Lower lobe of right lung (tissue), 2 donors: ENCODE data around the gene CDC42BPB. TPM values are rescaled to one million over a fixed set of nuclear protein-coding genes. Genes with fewer than 3 reads are reported as not detected.

Experiments
- ATAC-seq, 2 donors: fragments of 200-7000 bp; cut with Tn5 transposase; one replicate each; pipeline ENCODE4 v1.9.1; 2020 to 2022; ENCODE audit warnings: mild to moderate bottlenecking in 2 of 2, moderate library complexity in 2 of 2
- DNase-seq: peaks from one replicate; pipeline ENCODE4 v3.0.0-alpha.2; 2020
- H3K27ac ChIP-seq: fragments of 200-600 bp; one replicate; pipeline ENCODE4 v1.8.0; 2022
- H3K27me3 ChIP-seq: fragments of 200-600 bp; one replicate; pipeline ENCODE4 v1.8.0; 2022; ENCODE audit warnings: low read depth
- H3K36me3 ChIP-seq: fragments of 200-600 bp; one replicate; pipeline ENCODE4 v1.8.0; 2022; ENCODE audit warnings: mild to moderate bottlenecking
- H3K4me1 ChIP-seq: fragments of 200-600 bp; one replicate; pipeline ENCODE4 v1.8.0; 2022
- H3K4me3 ChIP-seq: fragments of 200-600 bp; one replicate; pipeline ENCODE4 v1.8.0; 2022; ENCODE audit warnings: mild to moderate bottlenecking
- H3K9me3 ChIP-seq: fragments of 200-600 bp; one replicate; pipeline ENCODE4 v1.8.0; 2022
- CTCF ChIP-seq: fragments of 200-600 bp; IDR thresholded peaks from one replicate; pipeline ENCODE4 v1.8.0; 2022; ENCODE audit warnings: antibody characterized with exemption, mild to moderate bottlenecking
- intact Hi-C: fragments of 100-400 bp; cut with DNase I; formaldehyde crosslinking; loops from one replicate; pipeline ENCODE4 v1.11.0; 2022
- total RNA-seq: library from RNA; stranded (reverse); fragmentation: NEBNext Ultra II Directional; extraction: Animal tissue kit (Norgen Biotek cat#: 25700); gene quantifications from one replicate; pipeline ENCODE4 v1.2.1, GENCODE V29; 2021
- donor health status: DM: no; HTN: yes; CAD: no; lungs with severe emphysema.

The CDC42BPB gene
- total RNA-seq, 1 donor from 2014 or later = 114 TPM

DNA sequence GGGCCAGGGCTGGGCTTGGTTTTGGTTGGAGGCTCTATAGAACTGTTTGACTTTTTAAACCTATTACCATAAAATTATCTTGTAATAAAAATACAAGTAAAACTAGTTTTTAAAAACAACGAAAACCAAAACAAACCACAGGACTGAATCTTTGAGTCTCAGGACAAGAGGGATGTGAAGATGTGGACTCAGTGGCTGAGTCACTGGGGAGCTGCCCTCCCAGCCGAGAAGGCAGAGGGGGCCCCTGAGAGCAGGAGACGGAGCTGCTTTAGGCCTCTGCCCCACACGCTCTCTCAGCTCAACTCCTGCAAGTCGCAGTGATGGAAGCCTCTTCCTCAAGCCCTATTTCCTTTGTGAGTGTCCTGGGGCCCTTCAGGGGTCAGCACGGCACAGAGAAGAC lies 59.0 kb downstream of the CDC42BPB start:
- Histone ChIP-seq H3K9me3 (no peaks in the 10 kb centered on the region), H3K4me3 (no peak overlapping the region), H3K27me3 (no peaks in the 10 kb centered on the region), H3K27ac (no peak overlapping the region), H3K4me1 (no peaks in the 10 kb centered on the region), H3K36me3 (peaks cover 83% of the 10 kb centered on the region)
- no peak for DNase-seq
- intact Hi-C loops = no loop called here
- TF ChIP-seq CTCF = no peak
- no peak for ATAC-seq

DNA sequence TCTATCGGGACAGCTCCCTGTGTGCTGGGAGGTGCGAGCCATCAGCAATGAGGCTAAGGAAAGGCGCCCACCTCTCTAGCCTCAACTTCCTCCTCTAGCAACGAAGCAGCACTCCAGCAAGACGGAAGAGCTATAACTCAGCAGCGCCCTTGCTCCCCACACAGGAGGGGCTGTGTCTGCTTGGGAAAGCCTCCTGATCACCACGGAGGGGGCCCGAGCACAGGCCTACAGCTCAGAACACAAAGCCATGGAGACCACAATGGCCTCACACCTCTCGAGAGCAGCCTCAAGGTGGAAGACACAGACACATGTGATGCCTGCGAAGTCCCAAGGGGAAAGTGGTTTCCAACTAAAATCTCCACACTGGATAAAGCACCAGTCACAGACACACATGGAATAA lies 60.4 kb downstream of the CDC42BPB start:
- intact Hi-C loops = no loop called here
- H3K4me1 ChIP-seq = no peaks in the 10 kb centered on the region
- no peaks in the 10 kb centered on the region for H3K9me3 ChIP-seq
- no peak overlapping the region for H3K27ac ChIP-seq
- TF ChIP-seq CTCF = no peak
- H3K4me3 ChIP-seq = no peak overlapping the region
- no peak for DNase-seq
- no peaks in the 10 kb centered on the region for H3K27me3 ChIP-seq
- no peak for ATAC-seq
- peaks cover 81% of the 10 kb centered on the region for H3K36me3 ChIP-seq

DNA sequence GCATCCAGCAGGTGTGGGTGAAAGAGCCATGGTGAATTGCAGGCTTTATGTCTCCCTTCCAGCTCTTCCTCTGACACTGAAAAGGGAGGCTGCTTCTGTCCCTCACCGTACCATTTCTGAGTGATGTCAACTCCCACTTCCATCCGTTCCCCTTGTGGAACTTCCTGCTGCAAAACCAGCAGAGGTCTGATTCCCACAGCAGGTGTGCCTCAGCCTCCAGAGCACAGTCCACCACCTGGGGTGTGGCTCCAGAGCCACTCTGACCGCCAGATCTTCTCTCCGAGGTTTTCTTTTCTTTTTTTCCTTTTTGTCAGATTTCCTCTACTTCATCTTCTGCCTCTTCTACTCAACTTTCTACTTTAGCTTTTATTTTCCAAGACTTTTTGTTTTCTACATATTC lies 62.7 kb downstream of the CDC42BPB start:
- DNase-seq = no peak
- Histone ChIP-seq H3K9me3 (no peaks in the 10 kb centered on the region), H3K27me3 (no peaks in the 10 kb centered on the region), H3K36me3 (peaks cover 81% of the 10 kb centered on the region), H3K4me1 (no peaks in the 10 kb centered on the region), H3K4me3 (no peak overlapping the region), H3K27ac (no peak overlapping the region)
- intact Hi-C loops = no loop called here
- TF ChIP-seq CTCF = no peak
- no peak for ATAC-seq

DNA sequence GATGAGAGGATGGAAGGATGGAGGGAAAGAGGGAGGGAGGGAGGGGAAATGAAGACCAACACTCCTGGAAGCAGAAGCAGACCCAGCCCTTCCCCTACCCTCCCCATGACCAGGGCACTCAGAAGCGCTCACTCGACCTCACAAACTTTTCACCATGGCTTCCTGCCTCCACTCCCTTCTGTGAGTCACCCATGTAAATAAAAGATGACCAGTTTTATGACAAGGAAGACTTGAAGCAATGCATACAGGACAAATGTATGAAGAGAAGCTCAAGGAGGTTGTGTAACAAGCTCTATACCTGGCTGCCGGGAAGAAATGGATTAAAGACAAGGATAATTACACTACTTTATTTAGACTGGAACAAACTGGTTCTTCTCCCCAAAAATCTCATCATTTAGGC lies 63.8 kb downstream of the CDC42BPB start:
- no peak for TF ChIP-seq CTCF
- no peaks in the 10 kb centered on the region for H3K4me1 ChIP-seq
- H3K36me3 ChIP-seq = peaks cover 78% of the 10 kb centered on the region
- no peak overlapping the region for H3K27ac ChIP-seq
- ATAC-seq = peak; percentile 72 to 74
- no peaks in the 10 kb centered on the region for H3K27me3 ChIP-seq
- no peaks in the 10 kb centered on the region for H3K9me3 ChIP-seq
- intact Hi-C loops = no loop called here
- no peak overlapping the region for H3K4me3 ChIP-seq
- DNase-seq = no peak

DNA sequence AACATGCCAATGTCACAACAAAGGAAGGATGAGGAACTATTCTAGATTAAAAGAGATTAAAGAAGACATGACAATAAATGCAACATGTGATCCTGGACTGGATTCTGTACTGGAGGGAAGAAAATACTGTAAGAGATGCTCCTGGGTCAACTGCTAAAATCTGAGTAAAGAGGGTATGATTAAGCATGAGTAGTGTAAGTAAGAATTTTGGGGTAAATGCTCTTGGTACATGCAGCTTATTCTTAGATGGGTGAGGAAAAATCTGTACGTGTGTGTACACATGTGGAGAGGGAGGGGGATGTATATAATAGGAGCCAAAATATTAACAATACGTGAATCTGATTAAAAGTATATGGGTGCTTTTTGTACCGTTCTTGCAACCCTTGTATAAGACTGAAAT lies 66.0 kb downstream of the CDC42BPB start:
- no peaks in the 10 kb centered on the region for H3K4me1 ChIP-seq
- intact Hi-C loops = no loop called here
- DNase-seq (no peak), ATAC-seq (no peak)
- H3K9me3 ChIP-seq = peaks cover 8% of the 10 kb centered on the region
- no peak for TF ChIP-seq CTCF
- H3K36me3 ChIP-seq = peaks cover 68% of the 10 kb centered on the region
- H3K27me3 ChIP-seq = no peaks in the 10 kb centered on the region
- H3K4me3 ChIP-seq = no peak overlapping the region
- no peak overlapping the region for H3K27ac ChIP-seq

GRCh38 chr14:102988054-102988453 lies 69.3 kb downstream of the CDC42BPB start:
- intact Hi-C loops = no loop called here
- Histone ChIP-seq H3K4me1 (no peaks in the 10 kb centered on the region), H3K36me3 (peaks cover 76% of the 10 kb centered on the region), H3K9me3 (peaks cover 8% of the 10 kb centered on the region), H3K27ac (no peak overlapping the region), H3K4me3 (no peak overlapping the region), H3K27me3 (no peaks in the 10 kb centered on the region)
- ATAC-seq = no peak
- TF ChIP-seq CTCF = no peak
- no peak for DNase-seq
